ENCODE results near the gene ATP6V0D1.

Gene ATP6V0D1

DNA sequence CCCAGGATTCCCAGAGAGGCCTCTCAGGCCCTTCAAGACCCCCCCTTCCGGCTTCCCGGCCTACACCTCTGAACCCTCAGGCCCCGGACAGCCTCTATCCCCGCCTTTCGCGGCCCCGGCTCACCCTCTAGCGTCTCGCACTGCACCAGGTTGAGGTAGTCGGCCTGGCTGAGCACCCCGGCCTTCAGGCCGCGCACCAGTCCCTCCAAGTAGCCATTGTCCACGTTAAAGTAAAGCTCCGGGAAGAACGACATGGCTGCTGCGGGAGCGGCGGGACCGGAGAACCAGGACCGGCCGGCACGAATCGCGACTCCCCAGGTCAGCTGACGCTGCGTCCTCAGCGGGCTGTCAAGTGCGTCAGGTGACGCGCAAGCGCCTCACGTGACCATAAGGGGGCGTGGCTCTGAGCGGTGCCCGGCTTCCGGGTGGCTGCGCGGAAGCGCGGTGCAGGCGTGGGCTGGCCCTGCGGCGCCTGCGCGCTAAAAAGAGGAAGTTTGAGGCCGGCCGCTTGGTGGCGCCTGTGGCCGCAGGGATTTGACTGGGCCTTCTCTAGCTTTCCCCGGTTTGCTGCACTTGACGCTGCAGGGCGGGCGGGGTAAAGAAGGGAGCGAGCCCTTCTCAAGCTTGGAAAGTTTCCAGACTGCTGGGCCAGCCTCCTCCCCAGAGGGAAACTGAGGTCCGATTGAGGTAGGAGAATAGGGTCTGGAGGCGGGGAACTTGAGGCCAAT, at the start of gene ATP6V0D1:
ATP6V0D1 (minus strand) TSS at position 325 of the 728 bp plus-strand sequence; CDS start at position 254, 71 bp downstream.
- peak; percentile 71 for TF ChIP-seq ZFX (IDR thresholded peaks at IDR 0.05)
- peak; percentile 95 for TF ChIP-seq CTCF (conservative IDR thresholded peaks at IDR 0.05)

GRCh38 chr16:67530013-67530939, 49.3 kb upstream of the ATP6V0D1 start:
- H3K27ac ChIP-seq = peak overlapping the region; percentile 82
- TF ChIP-seq ZFX (IDR thresholded peaks at IDR 0.05) (no peak), CTCF (conservative IDR thresholded peaks at IDR 0.05) (no peak)

More for the DNA sequence above, at the start of gene ATP6V0D1:
- H3K27ac ChIP-seq = peak within 1 kb of the TSS; percentile 74

DNA sequence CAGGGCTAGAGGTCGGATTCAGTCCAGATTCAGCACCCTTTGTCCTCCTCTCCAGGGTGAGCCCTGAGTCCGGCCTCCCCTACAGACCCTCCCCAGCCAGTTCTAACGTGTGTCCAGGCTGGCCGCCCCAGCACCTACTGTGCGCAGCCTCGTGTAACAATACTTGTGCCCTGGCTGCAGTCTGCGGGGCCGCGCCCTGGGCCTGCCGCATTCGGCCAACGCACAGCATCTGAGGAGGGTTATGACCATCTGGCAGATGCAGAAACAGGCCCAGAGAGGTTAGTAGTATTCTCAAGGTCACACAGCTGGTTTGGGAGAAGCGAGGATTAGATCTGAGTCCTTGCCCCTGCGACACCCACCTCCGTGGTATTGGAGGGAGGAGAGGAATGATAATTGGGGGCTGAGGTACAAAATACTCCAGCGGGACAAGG, 48.6 kb upstream of the ATP6V0D1 start:
- peak overlapping the region; percentile 82 for H3K27ac ChIP-seq
- TF ChIP-seq ZFX (IDR thresholded peaks at IDR 0.05) (no peak), CTCF (conservative IDR thresholded peaks at IDR 0.05) (no peak)

DNA sequence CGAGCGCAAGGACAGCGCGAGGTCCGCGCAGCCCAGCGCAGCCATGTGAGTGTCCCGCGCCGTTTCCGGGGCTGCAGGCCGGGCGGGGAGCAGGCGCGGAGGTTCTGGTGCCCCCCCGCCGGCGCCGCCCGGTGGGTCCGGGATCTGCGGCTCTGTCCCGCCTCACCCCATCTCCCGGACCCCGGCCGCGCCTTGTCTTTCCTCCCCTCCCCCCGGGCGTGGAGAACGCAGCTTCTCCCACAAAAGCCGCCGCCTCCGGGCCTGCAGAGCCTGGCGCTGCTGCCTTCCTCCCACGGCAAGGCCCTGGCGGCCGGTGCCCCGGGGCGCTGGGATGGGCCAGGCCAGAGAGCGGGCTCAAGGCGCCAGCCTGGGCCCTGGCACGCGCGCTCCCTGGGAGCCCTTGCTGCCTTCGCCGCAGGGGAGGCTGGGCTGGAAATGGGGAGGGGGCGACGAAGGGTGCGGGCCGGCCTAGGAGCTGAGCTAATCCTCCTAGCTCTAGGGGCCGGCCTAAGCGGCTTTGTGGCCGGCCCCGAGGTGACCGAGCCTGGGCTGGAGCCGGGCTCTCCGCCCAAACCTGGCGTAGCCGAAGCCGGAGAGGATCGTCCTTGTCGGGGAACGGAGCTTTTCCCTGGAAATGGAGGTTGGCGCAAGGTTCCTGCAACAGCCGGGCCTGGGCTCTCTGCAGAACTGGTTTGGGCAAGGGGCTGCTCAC, 48.1 kb upstream of the ATP6V0D1 start:
- H3K27ac ChIP-seq = peak overlapping the region; percentile 82
- TF ChIP-seq ZFX (IDR thresholded peaks at IDR 0.05) (peak; percentile 94), CTCF (conservative IDR thresholded peaks at IDR 0.05) (no peak)

DNA sequence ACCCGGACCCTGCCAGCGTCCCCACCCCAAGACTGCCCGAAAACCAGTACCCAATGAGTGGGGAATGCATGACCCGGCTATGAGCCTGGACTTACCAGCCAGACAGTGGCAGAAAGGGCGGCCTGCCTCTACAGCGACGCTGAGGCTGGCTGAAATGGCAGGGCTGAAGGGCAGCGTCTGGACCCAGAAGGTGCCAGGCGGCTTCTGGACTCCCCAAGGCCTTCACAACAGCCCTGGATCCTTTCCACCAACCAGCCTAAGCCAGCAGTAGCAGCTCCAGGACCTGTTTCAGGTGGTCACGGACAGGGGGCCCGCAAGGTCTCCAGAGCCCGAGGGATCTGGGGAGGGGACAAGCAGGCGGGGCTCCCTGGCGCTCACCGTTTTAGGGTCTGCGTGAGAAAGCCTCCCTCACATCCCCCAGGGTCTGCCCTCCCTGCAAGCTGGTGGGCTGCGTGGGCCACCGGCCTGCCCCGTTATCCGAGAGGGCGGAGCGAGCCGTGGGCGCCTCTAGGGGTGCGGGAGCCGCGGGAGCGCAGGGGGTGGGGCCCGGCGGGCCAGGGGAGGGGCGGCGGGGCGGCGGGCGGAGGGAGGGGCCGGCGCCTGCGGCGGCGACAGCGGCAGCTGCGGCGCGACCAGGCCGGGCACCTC, 47.4 kb upstream of the ATP6V0D1 start, which contains the start of gene RIPOR1:
RIPOR1 (plus strand) TSS at position 608 of the 648 bp plus-strand sequence. CDS start 9,618 bp downstream, outside the sequence.
- peak within 1 kb of the TSS; percentile 82 for H3K27ac ChIP-seq
- no peak for TF ChIP-seq ZFX (IDR thresholded peaks at IDR 0.05)
- no peak for TF ChIP-seq CTCF (conservative IDR thresholded peaks at IDR 0.05)

GRCh38 chr16:67526149-67526791, 45.3 kb upstream of the ATP6V0D1 start:
- TF ChIP-seq ZFX (IDR thresholded peaks at IDR 0.05) (no peak), CTCF (conservative IDR thresholded peaks at IDR 0.05) (no peak)

More at GRCh38 chr16:67526149-67526791, 45.3 kb upstream of the ATP6V0D1 start:
- H3K27ac ChIP-seq = no peak overlapping the region
